GM20431 (cell line): ENCODE data around the gene MAST2.
"Not testable (repeated sequence)": the region's sequence is repeated elsewhere in the genome, so short reads cannot be mapped to it uniquely, and the experiment has no call there.

ENCODE experiments used
- in situ Hi-C: fragments of 300-500 bp; cut with MseI, MboI; formaldehyde crosslinking; loops from one replicate; pipeline ENCODE4 v1.15.0; 2020; ENCODE audit warnings: low sequenced_read_pairs; ENCODE audit not compliant: unreplicated experiment

MAST2 gene

GRCh38 chr1:45928486-45929205 lies 125.2 kb downstream of the MAST2 start:
- in situ Hi-C loops: no loop called here

GRCh38 chr1:45929257-45929687 lies 125.9 kb downstream of the MAST2 start:
- in situ Hi-C loops: no loop called here

DNA sequence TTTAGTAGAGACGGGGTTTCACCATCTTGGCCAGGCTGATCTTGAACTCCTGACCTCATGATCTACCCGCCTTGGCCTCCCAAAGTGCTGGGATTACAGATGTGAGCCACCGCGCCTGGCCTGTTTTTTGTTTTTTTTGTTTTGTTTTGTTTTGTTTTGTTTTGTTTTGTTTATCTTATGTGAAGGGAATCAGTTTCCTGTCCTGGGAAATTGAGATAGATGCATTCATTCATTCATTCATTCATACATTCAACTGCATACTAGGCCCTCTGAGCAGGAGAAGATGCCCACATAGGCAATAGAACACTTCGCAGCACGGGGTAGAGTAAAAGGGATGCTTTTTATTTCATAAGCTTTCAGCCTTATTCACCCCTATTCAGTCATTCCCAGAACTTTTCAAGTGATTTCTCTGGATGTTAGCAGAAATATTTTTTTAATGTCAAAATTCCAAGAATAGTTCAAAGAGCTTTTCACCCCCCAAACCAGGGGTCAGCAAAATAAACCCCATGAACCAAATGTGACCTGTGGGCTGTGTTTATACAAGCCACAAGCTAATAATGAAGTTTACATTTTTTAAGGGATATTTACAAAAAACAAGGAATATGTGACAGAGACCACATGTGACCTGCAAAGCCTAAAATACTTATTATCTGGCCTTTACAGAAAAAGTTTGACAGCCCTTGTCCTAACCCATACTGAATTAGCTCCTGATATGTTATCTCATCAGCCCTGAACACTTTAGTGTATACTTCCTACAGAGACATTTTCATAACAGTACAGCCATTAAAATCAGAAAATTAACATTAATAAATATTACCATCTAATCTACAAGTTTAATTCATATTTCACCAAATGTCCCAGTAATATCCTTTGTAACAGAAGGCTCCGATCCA lies 127.1 kb downstream of the MAST2 start:
- in situ Hi-C loops: no loop called here

GRCh38 chr1:45932205-45932604 lies 128.8 kb downstream of the MAST2 start:
- in situ Hi-C loops: not testable (repeated sequence)

DNA sequence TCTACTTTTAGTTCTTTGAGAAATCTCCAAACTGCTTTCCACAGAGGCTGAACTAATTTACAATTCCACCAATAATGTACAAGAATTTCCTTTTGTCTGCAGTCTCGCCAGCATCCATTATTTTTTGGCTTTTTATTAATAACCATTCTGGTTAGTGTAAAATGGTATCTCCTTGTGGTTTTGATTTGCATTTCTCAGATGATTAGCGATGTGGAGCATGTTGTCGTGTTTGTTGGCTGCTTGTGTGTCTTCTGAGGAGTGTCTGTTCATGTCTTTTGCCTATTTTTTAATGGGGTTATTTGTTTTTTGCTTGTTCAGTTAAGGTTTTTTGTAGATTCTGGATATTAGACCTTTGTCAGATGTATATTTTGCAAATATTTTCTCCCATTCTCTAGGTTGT lies 131.5 kb downstream of the MAST2 start:
- in situ Hi-C loops: no loop called here

DNA sequence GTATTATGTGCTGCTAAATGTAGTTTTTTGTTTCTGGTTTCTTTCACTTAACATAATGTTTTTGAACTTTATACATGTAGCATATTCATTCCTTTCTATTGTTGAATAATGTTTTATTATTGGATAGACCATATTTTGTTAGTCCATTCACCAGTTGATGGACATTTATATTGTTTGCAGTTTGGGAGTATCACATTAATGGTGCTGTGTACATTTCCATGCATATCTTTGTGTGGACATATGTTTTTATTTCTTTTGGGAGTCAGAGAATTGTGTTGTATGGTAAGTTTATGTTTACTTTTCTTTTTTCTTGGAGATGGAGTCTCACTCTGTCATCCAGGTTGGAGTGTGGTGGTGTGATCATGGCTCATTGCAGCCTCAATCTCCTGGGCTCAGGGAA lies 134.6 kb downstream of the MAST2 start:
- in situ Hi-C loops: no loop called here

- in situ Hi-C loops: no loop called here
Observed at GRCh38 chr1:45942411-45942810, 139.0 kb downstream of the MAST2 start.

- in situ Hi-C loops: no loop called here
Observed at GRCh38 chr1:45943185-45943584, 139.8 kb downstream of the MAST2 start.

DNA sequence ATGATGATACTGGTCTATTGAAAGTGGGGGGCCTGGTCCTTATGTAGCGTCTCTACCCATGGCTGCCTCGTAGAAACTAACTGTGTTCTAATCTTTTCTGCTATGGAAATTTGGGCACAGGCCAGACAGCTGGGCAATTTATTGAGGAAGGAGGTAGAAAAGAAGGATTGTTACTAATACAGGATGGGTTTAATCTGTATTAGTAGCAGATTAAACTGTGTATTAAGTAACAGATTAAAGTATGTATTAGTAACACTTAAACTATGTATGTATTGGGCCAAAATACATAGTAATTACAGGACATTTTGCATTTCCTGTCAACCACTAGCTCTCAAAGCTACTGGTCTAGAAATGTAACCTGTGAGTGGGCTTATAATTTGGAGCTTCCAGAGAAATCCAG lies 142.0 kb downstream of the MAST2 start:
- in situ Hi-C loops: no loop called here

- in situ Hi-C loops: not testable (repeated sequence)
Observed at GRCh38 chr1:45949462-45949861, 146.1 kb downstream of the MAST2 start.

- in situ Hi-C loops: no loop called here
Observed at GRCh38 chr1:45952072-45952471, 148.7 kb downstream of the MAST2 start.

DNA sequence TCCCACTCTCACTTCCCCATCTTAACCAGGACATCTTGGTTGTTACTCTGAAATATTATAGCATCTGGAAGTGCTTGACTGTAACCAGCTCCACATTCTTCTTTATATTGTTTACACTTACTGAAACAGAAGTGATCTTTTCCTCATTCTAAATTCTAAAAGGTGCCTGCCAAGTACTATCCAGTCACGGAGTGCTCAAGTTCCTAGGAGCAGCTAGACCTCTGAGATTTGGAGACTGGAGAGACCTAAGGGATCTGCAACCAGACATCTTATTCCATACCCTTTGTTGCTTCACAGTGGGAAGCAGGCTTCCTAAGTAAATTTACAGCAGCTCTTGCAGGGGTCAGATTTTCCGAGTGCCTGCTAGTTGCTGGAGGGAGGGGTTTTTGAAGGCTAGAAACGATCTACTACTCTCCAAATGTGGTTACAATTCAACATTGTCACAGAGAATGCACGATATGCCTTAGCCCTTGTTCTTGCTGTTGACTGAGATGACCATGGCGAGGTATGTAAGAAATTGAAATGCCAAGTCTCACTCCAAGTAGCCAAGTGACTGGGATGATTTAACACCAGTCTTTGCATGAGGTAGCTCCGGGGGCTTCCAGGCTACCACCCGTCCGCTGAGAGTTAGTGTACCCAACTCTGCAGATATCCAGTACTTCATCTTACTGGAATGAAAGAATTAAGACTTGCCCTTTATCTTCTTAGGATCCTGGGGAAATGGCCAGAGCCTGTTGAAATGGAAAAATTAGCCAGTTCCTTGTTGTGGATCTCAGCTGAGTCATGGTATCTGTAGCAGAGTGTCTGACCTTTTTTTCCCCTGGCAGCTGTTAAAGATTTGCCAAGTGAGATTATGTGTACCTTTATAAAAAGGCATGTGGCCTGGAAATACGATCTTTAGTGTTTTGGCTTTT lies 150.8 kb downstream of the MAST2 start:
- in situ Hi-C loops: no loop called here

- in situ Hi-C loops: no loop called here
Observed at GRCh38 chr1:45957684-45958083, 154.3 kb downstream of the MAST2 start.

DNA sequence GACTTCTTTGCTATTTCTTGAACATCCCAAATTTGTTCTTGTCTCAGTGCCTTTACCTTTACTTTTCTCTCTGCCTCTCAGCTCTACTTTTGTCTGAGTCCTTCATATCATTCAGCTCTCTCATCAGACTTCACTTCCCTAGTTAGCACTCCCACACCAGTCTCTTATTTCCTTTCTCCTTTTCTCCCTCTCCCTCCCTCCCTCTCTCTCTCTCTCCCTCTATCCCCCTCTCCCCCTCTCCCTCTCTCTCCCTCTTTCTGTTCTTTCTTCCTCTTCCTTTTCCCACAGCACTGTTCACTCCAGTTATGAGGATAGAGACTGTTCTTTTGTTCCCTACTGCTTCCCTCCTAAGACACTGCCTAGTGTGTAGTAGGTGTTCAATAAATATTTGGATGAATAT lies 154.9 kb downstream of the MAST2 start:
- in situ Hi-C loops: no loop called here

DNA sequence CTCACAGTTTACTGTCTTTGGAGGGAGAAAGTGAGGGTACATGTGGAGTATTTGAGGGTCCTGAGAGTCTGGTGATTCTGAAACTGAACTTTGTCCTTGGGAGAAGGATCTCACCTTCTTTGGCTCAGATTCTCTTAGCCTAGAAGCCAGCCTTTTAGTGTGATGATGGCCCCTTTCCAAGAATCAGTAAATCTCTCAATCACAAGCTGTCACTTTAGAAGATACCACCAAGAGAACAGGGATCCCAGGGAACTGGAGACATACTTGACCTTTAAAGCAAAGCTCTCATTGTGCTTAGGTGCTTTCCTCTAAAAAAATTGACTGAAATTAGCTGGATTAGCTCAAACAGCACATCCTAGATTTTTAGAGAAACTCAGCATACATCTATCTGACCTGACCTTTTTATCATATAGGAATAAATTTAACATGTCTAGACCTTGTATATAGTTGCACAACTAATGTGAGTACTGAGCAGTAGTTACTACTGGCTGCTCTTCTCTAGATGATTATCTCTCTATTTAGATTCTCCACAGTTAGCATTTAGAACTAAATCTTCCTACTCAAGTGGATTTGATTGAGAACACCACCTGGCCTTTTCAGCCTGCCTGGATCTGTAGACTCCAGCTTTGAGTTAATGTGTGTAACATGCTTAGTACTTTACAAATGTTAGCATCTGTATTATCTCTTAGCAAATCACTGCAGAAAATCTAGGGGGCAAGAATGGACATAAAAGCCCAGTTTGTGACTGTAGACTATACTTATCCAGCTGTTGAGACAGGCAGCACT lies 157.7 kb downstream of the MAST2 start:
- in situ Hi-C loops: no loop called here

DNA sequence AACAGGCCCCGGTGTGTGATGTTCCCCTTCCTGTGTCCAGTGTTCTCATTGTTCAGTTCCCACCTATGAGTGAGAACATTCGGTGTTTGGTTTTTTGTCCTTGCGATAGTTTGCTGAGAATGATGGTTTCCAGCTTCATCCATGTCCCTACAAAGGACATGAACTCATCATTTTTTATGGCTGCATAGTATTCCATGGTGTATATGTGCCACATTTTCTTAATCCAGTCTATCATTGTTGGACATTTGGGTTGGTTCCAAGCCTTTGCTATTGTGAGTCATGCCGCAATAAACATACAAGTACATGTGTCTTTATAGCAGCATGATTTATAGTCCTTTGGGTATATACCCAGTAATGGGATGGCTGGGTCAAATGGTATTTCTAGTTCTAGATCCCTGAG lies 158.5 kb downstream of the MAST2 start:
- in situ Hi-C loops: not testable (repeated sequence)

DNA sequence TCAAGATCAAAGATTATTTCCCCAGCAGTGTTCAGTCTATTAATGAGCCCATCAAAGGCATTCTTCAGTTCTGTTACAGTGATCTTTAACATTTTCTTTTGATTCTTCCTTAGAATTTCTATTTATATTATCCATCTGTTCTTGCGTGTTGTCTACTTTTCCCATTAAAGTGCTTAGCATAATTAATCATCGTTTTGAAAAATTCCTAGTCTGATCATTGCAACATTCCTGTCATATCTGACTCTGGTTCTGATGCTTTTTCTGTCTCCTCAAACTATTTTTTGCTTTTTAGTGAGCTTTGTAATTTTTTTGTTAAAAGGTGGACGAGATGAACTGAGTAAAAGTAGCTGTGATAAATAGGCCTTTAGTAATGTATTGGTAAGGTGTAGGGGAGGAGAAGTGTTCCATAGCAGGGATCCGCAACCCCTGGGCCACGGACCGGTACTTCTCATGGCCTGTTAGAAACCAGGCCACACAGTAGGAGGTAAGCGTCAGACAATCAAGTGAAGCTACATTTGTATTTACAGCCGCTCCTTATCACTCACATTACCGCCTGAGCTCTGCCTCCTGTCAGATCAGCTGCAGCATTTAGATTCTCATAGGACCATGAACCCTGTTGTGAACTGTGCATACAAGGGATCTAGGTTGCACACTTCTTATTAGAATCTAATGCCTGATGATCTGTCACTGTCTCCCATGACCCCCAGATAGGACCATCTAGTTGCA lies 165.7 kb downstream of the MAST2 start:
- in situ Hi-C loops: no loop called here

- in situ Hi-C loops: no loop called here
Observed at GRCh38 chr1:45969866-45970265, 166.5 kb downstream of the MAST2 start.

DNA sequence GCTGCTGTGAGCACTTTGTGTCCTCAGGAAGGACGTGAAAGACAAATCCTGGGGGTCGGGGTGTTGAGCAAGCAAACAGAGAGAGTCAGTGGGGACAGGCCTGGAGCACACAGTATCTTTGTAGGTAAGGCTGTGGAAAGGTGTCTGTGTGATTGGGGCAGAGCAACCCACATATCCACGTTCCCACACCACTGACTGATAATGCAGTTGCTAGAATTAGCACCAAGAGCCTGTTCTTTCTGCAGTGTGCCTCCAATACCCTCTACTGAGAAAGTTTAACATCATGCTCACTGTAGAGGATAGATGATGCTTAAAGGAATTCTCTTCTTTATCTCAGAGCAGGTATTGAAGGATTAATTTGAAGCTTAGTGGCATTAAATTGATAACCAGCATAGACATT lies 167.9 kb downstream of the MAST2 start:
- in situ Hi-C loops: no loop called here
